T-helper 2 cell treated with Interferon-gamma antibody and Interleukin-4, amounts not matched to agents 5 μg/mL and 100 μg/mL, for 36 hours (primary cell): ENCODE data around the gene PIGP.

Experiments used
- DNase-seq: peaks from one replicate; pipeline ENCODE4 v3.0.0; 2021; ENCODE audit warnings: low spot score
- H3K27ac Mint-ChIP-seq: one replicate; pipeline ENCODE4 v1.8.0; 2021; ENCODE audit warnings: mild to moderate bottlenecking, mixed read lengths
- H3K27me3 Mint-ChIP-seq: one replicate; pipeline ENCODE4 v1.8.0; 2021; ENCODE audit warnings: low read depth, mixed read lengths
- H3K36me3 Mint-ChIP-seq: one replicate; pipeline ENCODE4 v1.8.0; 2021; ENCODE audit warnings: low read depth, mixed read lengths
- H3K4me1 Mint-ChIP-seq: one replicate; pipeline ENCODE4 v1.8.0; 2021; ENCODE audit warnings: low read depth, mixed read lengths
- H3K4me3 Mint-ChIP-seq: one replicate; pipeline ENCODE4 v1.8.0; 2022; ENCODE audit warnings: mild to moderate bottlenecking, moderate library complexity, mixed read lengths
- H3K9me3 Mint-ChIP-seq: one replicate; pipeline ENCODE4 v1.8.0; 2021; ENCODE audit warnings: mixed read lengths

Gene PIGP

GRCh38 chr21:37088186-37088735 is 15.4 kb upstream of the PIGP start:
- Mint-ChIP-seq H3K27me3 (no peaks in the 10 kb centered on the region), H3K27ac (no peak overlapping the region), H3K4me3 (no peak overlapping the region), H3K9me3 (no peaks in the 10 kb centered on the region), H3K4me1 (peaks cover 4% of the 10 kb centered on the region), H3K36me3 (peaks cover 10% of the 10 kb centered on the region)
- no peak for DNase-seq

- Mint-ChIP-seq H3K27me3 (no peaks in the 10 kb centered on the region), H3K9me3 (no peaks in the 10 kb centered on the region), H3K4me1 (peaks cover 8% of the 10 kb centered on the region), H3K36me3 (peaks cover 9% of the 10 kb centered on the region), H3K27ac (no peak overlapping the region), H3K4me3 (no peak overlapping the region)
- DNase-seq = no peak
These were observed 14.3 kb upstream of the PIGP start for GRCh38 chr21:37087188-37087587.

GRCh38 chr21:37085726-37086125 is 12.9 kb upstream of the PIGP start:
- Mint-ChIP-seq H3K4me1 (peaks cover 7% of the 10 kb centered on the region), H3K4me3 (no peak overlapping the region), H3K27me3 (no peaks in the 10 kb centered on the region), H3K36me3 (peaks cover 6% of the 10 kb centered on the region), H3K27ac (no peak overlapping the region), H3K9me3 (no peaks in the 10 kb centered on the region)
- no peak for DNase-seq

GRCh38 chr21:37082856-37083528 is 10.1 kb upstream of the PIGP start:
- Mint-ChIP-seq H3K4me3 (no peak overlapping the region), H3K4me1 (peaks cover 9% of the 10 kb centered on the region), H3K9me3 (no peaks in the 10 kb centered on the region), H3K36me3 (peaks cover 1% of the 10 kb centered on the region), H3K27ac (no peak overlapping the region), H3K27me3 (no peaks in the 10 kb centered on the region)
- DNase-seq = no peak

GRCh38 chr21:37082375-37082774 is 9.5 kb upstream of the PIGP start:
- Mint-ChIP-seq H3K4me3 (no peak overlapping the region), H3K4me1 (peaks cover 12% of the 10 kb centered on the region), H3K36me3 (peaks cover 1% of the 10 kb centered on the region), H3K27me3 (no peaks in the 10 kb centered on the region), H3K9me3 (no peaks in the 10 kb centered on the region), H3K27ac (no peak overlapping the region)
- DNase-seq = no peak

GRCh38 chr21:37079211-37079824 is 6.4 kb upstream of the PIGP start:
- Mint-ChIP-seq H3K36me3 (peaks cover 3% of the 10 kb centered on the region), H3K9me3 (no peaks in the 10 kb centered on the region), H3K4me1 (peaks cover 20% of the 10 kb centered on the region), H3K27me3 (no peaks in the 10 kb centered on the region), H3K4me3 (no peak overlapping the region), H3K27ac (no peak overlapping the region)
- no peak for DNase-seq

GRCh38 chr21:37077403-37077802 is 4.5 kb upstream of the PIGP start:
- no peaks in the 10 kb centered on the region for H3K27me3 Mint-ChIP-seq
- H3K4me1 Mint-ChIP-seq = peaks cover 20% of the 10 kb centered on the region
- no peak overlapping the region for H3K27ac Mint-ChIP-seq
- no peak for DNase-seq
- H3K36me3 Mint-ChIP-seq = peaks cover 3% of the 10 kb centered on the region
- H3K4me3 Mint-ChIP-seq = no peak overlapping the region
- H3K9me3 Mint-ChIP-seq = no peaks in the 10 kb centered on the region

- Mint-ChIP-seq H3K4me1 (peaks cover 29% of the 10 kb centered on the region), H3K27ac (no peak overlapping the region), H3K36me3 (peaks cover 7% of the 10 kb centered on the region), H3K27me3 (no peaks in the 10 kb centered on the region), H3K9me3 (no peaks in the 10 kb centered on the region), H3K4me3 (no peak overlapping the region)
- no peak for DNase-seq
These were observed 3.4 kb upstream of the PIGP start for GRCh38 chr21:37076087-37076850.

- Mint-ChIP-seq H3K4me3 (peak overlapping the region; percentile 21), H3K4me1 (peaks cover 34% of the 10 kb centered on the region), H3K27me3 (no peaks in the 10 kb centered on the region), H3K36me3 (peaks cover 9% of the 10 kb centered on the region), H3K27ac (no peak overlapping the region), H3K9me3 (no peaks in the 10 kb centered on the region)
- DNase-seq = no peak
These were observed 2.4 kb upstream of the PIGP start for GRCh38 chr21:37075214-37075770.

GRCh38 chr21:37074546-37074945 is 1.7 kb upstream of the PIGP start:
- H3K9me3 Mint-ChIP-seq = no peaks in the 10 kb centered on the region

GRCh38 chr21:37074197-37074510 is 1.3 kb upstream of the PIGP start:
- DNase-seq = no peak
- H3K4me1 Mint-ChIP-seq = peaks cover 36% of the 10 kb centered on the region
- no peaks in the 10 kb centered on the region for H3K27me3 Mint-ChIP-seq
- H3K36me3 Mint-ChIP-seq = peaks cover 13% of the 10 kb centered on the region
- H3K27ac Mint-ChIP-seq = peak overlapping the region; percentile 97
- peak overlapping the region; percentile 97 for H3K4me3 Mint-ChIP-seq
- no peaks in the 10 kb centered on the region for H3K9me3 Mint-ChIP-seq

More at GRCh38 chr21:37074546-37074945, 1.7 kb upstream of the PIGP start:
- DNase-seq = no peak
- Mint-ChIP-seq H3K36me3 (peaks cover 12% of the 10 kb centered on the region), H3K27me3 (no peaks in the 10 kb centered on the region), H3K27ac (no peak overlapping the region), H3K4me1 (peaks cover 37% of the 10 kb centered on the region), H3K4me3 (peak overlapping the region; percentile 97)

GRCh38 chr21:37073417-37074196 is 736 bp upstream of the PIGP start:
- peak; percentile 19 for DNase-seq
- peak overlapping the region; percentile 97 for H3K27ac Mint-ChIP-seq
- H3K9me3 Mint-ChIP-seq = no peaks in the 10 kb centered on the region
- H3K36me3 Mint-ChIP-seq = peaks cover 18% of the 10 kb centered on the region
- H3K4me1 Mint-ChIP-seq = peaks cover 39% of the 10 kb centered on the region
- H3K27me3 Mint-ChIP-seq = no peaks in the 10 kb centered on the region
- H3K4me3 Mint-ChIP-seq = peak overlapping the region; percentile 97

- H3K36me3 Mint-ChIP-seq = peaks cover 24% of the 10 kb centered on the region
These were observed 440 bp downstream of the PIGP start for GRCh38 chr21:37072274-37072987.

More at GRCh38 chr21:37072274-37072987, 440 bp downstream of the PIGP start:
- H3K4me3 Mint-ChIP-seq = peak overlapping the region; percentile 79
- H3K27me3 Mint-ChIP-seq = no peaks in the 10 kb centered on the region
- H3K4me1 Mint-ChIP-seq = peaks cover 36% of the 10 kb centered on the region
- no peaks in the 10 kb centered on the region for H3K9me3 Mint-ChIP-seq
- DNase-seq = peak; percentile 73
- peak overlapping the region; percentile 92 for H3K27ac Mint-ChIP-seq
